Hepatocyte (in vitro differentiated cells): Measurements from ENCODE around the gene ADAMTS2. TPM values are rescaled to one million over a fixed set of nuclear protein-coding genes. Genes with fewer than 3 reads are reported as not detected.
"Not testable (repeated sequence)": the region's sequence is repeated elsewhere in the genome, so short reads cannot be mapped to it uniquely, and the experiment has no call there.

Source experiments
- DNase-seq: peaks from one replicate; pipeline ENCODE4 v3.0.0-alpha.2; 2016; ENCODE audit warnings: low spot score
- H2AFZ ChIP-seq: fragments of 200-600 bp; sonication (generic); 2 replicates; pipeline ENCODE4 v1.6.0; 2016; ENCODE audit warnings: antibody characterized with exemption, mild to moderate bottlenecking
- H3K27ac ChIP-seq: fragments of 200-600 bp; sonication (generic); 2 replicates; pipeline ENCODE4 v1.5.1; 2016; ENCODE audit warnings: mild to moderate bottlenecking
- H3K27me3 ChIP-seq: fragments of 200-600 bp; sonication (generic); 2 replicates; pipeline ENCODE4 v1.6.1; 2016
- H3K36me3 ChIP-seq: fragments of 200-600 bp; sonication (generic); replicated peaks from 2 replicates; pipeline ENCODE4 v1.5.1; 2016; ENCODE audit warnings: low read depth; ENCODE audit not compliant: insufficient read depth
- H3K4me1 ChIP-seq: fragments of 200-600 bp; sonication (generic); 2 replicates; pipeline ENCODE4 v1.5.1; 2016; ENCODE audit warnings: mild to moderate bottlenecking, moderate library complexity; ENCODE audit not compliant: insufficient read depth
- H3K4me2 ChIP-seq: fragments of 200-600 bp; sonication (generic); 2 replicates; pipeline ENCODE4 v1.6.0; 2016
- H3K4me3 ChIP-seq: fragments of 200-600 bp; sonication (generic); 2 replicates; pipeline ENCODE4 v1.5.1; 2016; ENCODE audit warnings: mild to moderate bottlenecking
- H3K79me2 ChIP-seq: fragments of 200-600 bp; sonication (generic); 2 replicates; pipeline ENCODE4 v1.6.0; 2017; ENCODE audit warnings: mild to moderate bottlenecking
- H3K9me2 ChIP-seq: fragments of 200-600 bp; sonication (generic); replicated peaks from 2 replicates; pipeline ENCODE4 v1.6.0; 2017; ENCODE audit warnings: mild to moderate bottlenecking; ENCODE audit not compliant: insufficient read depth
- H3K9me3 ChIP-seq: fragments of 200-600 bp; sonication (generic); 2 replicates; pipeline ENCODE4 v1.5.1; 2016; ENCODE audit warnings: low read depth, mild to moderate bottlenecking
- H4K20me1 ChIP-seq: fragments of 200-600 bp; sonication (generic); 2 replicates; pipeline ENCODE4 v1.6.0; 2016; ENCODE audit warnings: mild to moderate bottlenecking; ENCODE audit not compliant: insufficient read depth, poor library complexity, severe bottlenecking
- CTCF ChIP-seq: fragments of 200-600 bp; sonication (generic); IDR thresholded peaks from 2 replicates; pipeline ENCODE4 v1.5.1; 2016; ENCODE audit warnings: antibody characterized with exemption, mild to moderate bottlenecking; ENCODE audit not compliant: poor library complexity
- EZH2 ChIP-seq: fragments of 200-600 bp; sonication (generic); IDR thresholded peaks from 2 replicates; pipeline ENCODE4 v1.6.1; 2016; ENCODE audit warnings: antibody characterized with exemption, mild to moderate bottlenecking, borderline replicate concordance
- EZH2phosphoT487 ChIP-seq: fragments of 200-600 bp; sonication (generic); IDR thresholded peaks from one replicate; pipeline ENCODE4 v1.6.1; 2018; ENCODE audit warnings: antibody characterized with exemption, mild to moderate bottlenecking, low read depth, moderate library complexity; ENCODE audit not compliant: unreplicated experiment, severe bottlenecking
- WGBS: methylation state at CpG from one replicate; pipeline ENCODE4 v1.1.6; 2016; ENCODE audit warnings: low lambda C conversion rate; ENCODE audit errors: missing lambda C conversion rate; 5-methylcytosine and 5-hydroxymethylcytosine counted together
- polyA plus RNA-seq: library from polyadenylated mRNA; unstranded; fragments of >200 nt; fragmentation: Nextera tagmentation; extraction: Ambion mirVana; gene quantifications from 2 replicates; pipeline ENCODE4 v1.2.1, GENCODE V29; 2016
- total RNA-seq: library from RNA; depleted of rRNA; stranded (reverse); fragments of >200 nt; gene quantifications from 2 replicates; pipeline ENCODE4 v1.2.3, GENCODE V29; 2014

The ADAMTS2 gene
- total and polyA plus RNA-seq, 2 experiments from 2014 or later, result 55.4 to 78.8 TPM

- DNase-seq, result no peak
- TF ChIP-seq CTCF, result no peak
- TF ChIP-seq EZH2phosphoT487, result no peak
- no peak for TF ChIP-seq EZH2
- Histone ChIP-seq H3K4me3 (no peak overlapping the region), H3K27ac (peak overlapping the region; percentile 3), H2AFZ (no peak overlapping the region), H3K4me1 (no peaks in the 10 kb centered on the region), H3K27me3 (no peaks in the 10 kb centered on the region), H3K9me2 (no peaks in the 10 kb centered on the region), H3K4me2 (peak overlapping the region; percentile 39), H3K79me2 (peaks cover 9% of the 10 kb centered on the region), H3K9me3 (no peaks in the 10 kb centered on the region), H4K20me1 (peaks cover 6% of the 10 kb centered on the region), H3K36me3 (no peaks in the 10 kb centered on the region)
- 58% methylated on average over 23 of the region's 23 CpGs for WGBS
Observed at GRCh38 chr5:179284751-179285631, 60.3 kb downstream of the ADAMTS2 start.

DNA sequence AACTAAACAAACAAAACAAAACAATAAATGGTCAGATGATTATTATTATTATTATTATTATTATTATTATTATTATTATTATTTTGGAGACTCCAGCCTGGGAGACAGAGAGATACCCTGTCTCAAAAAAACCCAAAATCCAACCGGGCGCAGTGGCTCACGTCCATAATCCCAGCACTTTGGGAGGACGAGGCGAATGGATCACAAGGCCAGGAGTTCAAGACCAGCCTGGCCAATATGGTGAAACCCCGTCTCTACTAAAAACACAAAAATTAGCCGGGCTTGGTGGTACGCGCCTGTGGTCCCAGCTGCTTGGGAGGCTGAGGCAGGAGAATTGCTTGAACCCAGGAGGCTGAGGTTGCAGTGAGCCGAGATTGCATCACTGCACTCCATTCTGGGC, 61.4 kb downstream of the ADAMTS2 start:
- not testable (repeated sequence) for H3K79me2 ChIP-seq, H3K9me3 ChIP-seq, H3K9me2 ChIP-seq, H3K4me3 ChIP-seq, H3K4me1 ChIP-seq, DNase-seq, H3K27ac ChIP-seq, H4K20me1 ChIP-seq, H2AFZ ChIP-seq, H3K27me3 ChIP-seq, H3K36me3 ChIP-seq, H3K4me2 ChIP-seq
- 97% methylated on average over 10 of the region's 10 CpGs for WGBS

DNA sequence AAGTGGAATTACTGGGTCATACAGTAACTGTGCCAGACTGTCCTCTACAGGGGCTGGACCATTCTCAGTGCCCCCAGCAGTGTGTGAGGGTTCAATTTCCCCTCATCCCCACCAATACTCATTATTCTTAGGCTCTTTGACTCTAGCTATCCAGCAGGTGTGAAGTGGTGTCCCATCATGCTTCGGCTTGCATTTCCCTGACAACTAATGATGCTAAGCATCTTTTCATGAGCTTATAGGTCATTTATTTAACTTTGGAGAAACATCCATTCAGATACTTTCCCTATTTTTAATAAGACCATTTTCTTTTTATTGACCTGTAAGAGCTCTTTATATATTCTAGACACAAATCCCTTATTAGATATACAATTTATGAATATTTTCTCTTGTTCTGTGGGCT, 63.6 kb downstream of the ADAMTS2 start:
- H3K4me1 ChIP-seq, result no peaks in the 10 kb centered on the region
- no peaks in the 10 kb centered on the region for H3K27me3 ChIP-seq
- H3K79me2 ChIP-seq, result peaks cover 9% of the 10 kb centered on the region
- H4K20me1 ChIP-seq, result peaks cover 6% of the 10 kb centered on the region
- WGBS, result 94% methylated on average over 1 of the region's 1 CpG
- TF ChIP-seq EZH2phosphoT487, result no peak
- TF ChIP-seq EZH2, result no peak
- TF ChIP-seq CTCF, result no peak
- DNase-seq, result no peak
- no peaks in the 10 kb centered on the region for H3K9me3 ChIP-seq
- H3K27ac ChIP-seq, result no peak overlapping the region
- no peak overlapping the region for H3K4me3 ChIP-seq
- no peaks in the 10 kb centered on the region for H3K9me2 ChIP-seq
- H3K36me3 ChIP-seq, result no peaks in the 10 kb centered on the region
- no peak overlapping the region for H3K4me2 ChIP-seq
- no peak overlapping the region for H2AFZ ChIP-seq

DNA sequence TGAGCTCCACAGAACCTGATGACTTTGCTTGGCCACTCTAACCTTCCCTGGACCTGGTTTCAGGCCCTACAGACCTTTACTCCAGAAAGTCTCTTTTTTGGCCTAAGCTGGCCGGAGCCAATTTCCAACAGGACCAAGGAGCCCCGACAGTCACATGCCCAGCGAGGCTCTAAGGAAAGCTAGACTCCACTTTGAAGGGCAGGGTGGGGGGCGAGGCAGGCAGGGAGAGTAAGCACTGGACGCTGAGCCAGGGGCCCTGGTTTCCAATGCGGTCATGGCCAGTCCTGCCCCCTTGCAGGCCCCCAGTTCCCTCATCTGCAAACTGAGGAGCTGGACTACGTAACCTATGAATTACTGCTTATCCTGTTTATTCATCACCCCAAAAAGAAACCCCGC, 65.2 kb downstream of the ADAMTS2 start:
- no peak for DNase-seq
- H3K36me3 ChIP-seq, result no peaks in the 10 kb centered on the region
- H3K79me2 ChIP-seq, result peaks cover 9% of the 10 kb centered on the region
- WGBS, result 88% methylated on average over 8 of the region's 8 CpGs
- H3K4me3 ChIP-seq, result no peak overlapping the region
- no peak overlapping the region for H3K27ac ChIP-seq
- H3K27me3 ChIP-seq, result no peaks in the 10 kb centered on the region
- H3K9me2 ChIP-seq, result no peaks in the 10 kb centered on the region
- H2AFZ ChIP-seq, result no peak overlapping the region
- H4K20me1 ChIP-seq, result no peaks in the 10 kb centered on the region
- H3K4me1 ChIP-seq, result no peaks in the 10 kb centered on the region
- no peak overlapping the region for H3K4me2 ChIP-seq
- TF ChIP-seq EZH2phosphoT487 (no peak), EZH2 (no peak), CTCF (no peak)
- H3K9me3 ChIP-seq, result no peaks in the 10 kb centered on the region
